ENCODE data around the gene USO1. TPM values are rescaled to one million over a fixed set of nuclear protein-coding genes. Genes with fewer than 3 reads are reported as not detected.
"Not testable (repeated sequence)": the region's sequence is repeated elsewhere in the genome, so short reads cannot be mapped to it uniquely, and the experiment has no call there.

The USO1 gene
- total RNA-seq, 6 donors from 2014 or later = 23.7 to 111 (median 54.3) TPM

GRCh38 chr4:75724867-75725724, 719 bp downstream of the USO1 start:
- WGBS, 2 donors = 1 to 2% methylated on average over 17 to 41 of the region's 50 CpGs
- Histone ChIP-seq H3K27ac (peak overlapping the region; percentile 97 to 100 (median 98)), H3K9me3 (no peaks in the 10 kb centered on the region), H3K4me3 (peak overlapping the region; percentile 79 to 98 (median 92)), H3K4me1 (peaks cover 19 to 49% (median 28%) of the 10 kb centered on the region in 4 donors), H3K36me3 (no peaks in the 10 kb centered on the region), H3K27me3 (no peaks in the 10 kb centered on the region)
- DNase-seq = peak; percentile 85 to 92
- TF ChIP-seq CTCF (IDR thresholded peaks at IDR 0.05) = no peak
- peak; percentile 44 to 79 for TF ChIP-seq POLR2AphosphoS5 (IDR thresholded peaks at IDR 0.05)
- peak in 1 of 4 donors; percentile 37 for TF ChIP-seq EP300 (IDR thresholded peaks at IDR 0.05)
- TF ChIP-seq POLR2A (IDR thresholded peaks at IDR 0.05) = peak in 1 of 4 donors; percentile 53
- ATAC-seq (ENCODE audit: low FRiP score in 2 of 2) = peak; percentile 91 to 92

- H3K36me3 ChIP-seq; DNase-seq; H3K27me3 ChIP-seq; ATAC-seq (ENCODE audit: low FRiP score in 2 of 2); H3K9me3 ChIP-seq: not testable (repeated sequence)
- Histone ChIP-seq H3K4me1 (peaks cover 19 to 57% (median 30%) of the 10 kb centered on the region in 4 donors), H3K4me3 (peak overlapping the region in 3 of 4 donors; percentile 79 to 98 (median 93)), H3K27ac (peak overlapping the region in 2 of 4 donors; percentile 97 to 99)
- 69 to 73% methylated on average over 20 of the region's 20 CpGs for WGBS, 2 donors
Observed at GRCh38 chr4:75725942-75726538, 1.7 kb downstream of the USO1 start.

GRCh38 chr4:75726577-75726976, 2.2 kb downstream of the USO1 start:
- Histone ChIP-seq H3K27ac (peak overlapping the region in 3 of 4 donors; percentile 1 to 31 (median 6)), H3K4me3 (peak overlapping the region in 1 of 4 donors; percentile 79), H3K36me3 (no peaks in the 10 kb centered on the region), H3K9me3 (no peaks in the 10 kb centered on the region), H3K4me1 (peaks cover 19 to 57% (median 30%) of the 10 kb centered on the region in 4 donors), H3K27me3 (no peaks in the 10 kb centered on the region)
- 85 to 92% methylated on average over 3 of the region's 3 CpGs for WGBS, 2 donors
- DNase-seq = no peak
- TF ChIP-seq POLR2A (IDR thresholded peaks at IDR 0.05) (no peak), CTCF (IDR thresholded peaks at IDR 0.05) (no peak), EP300 (IDR thresholded peaks at IDR 0.05) (no peak), POLR2AphosphoS5 (IDR thresholded peaks at IDR 0.05) (no peak)
- no peak for ATAC-seq (ENCODE audit: low FRiP score in 2 of 2)

GRCh38 chr4:75727073-75727472, 2.7 kb downstream of the USO1 start:
- Histone ChIP-seq H3K36me3 (no peaks in the 10 kb centered on the region), H3K9me3 (no peaks in the 10 kb centered on the region), H3K27ac (peak overlapping the region in 3 of 4 donors; percentile 1 to 31 (median 6)), H3K4me1 (peaks cover 19 to 57% (median 30%) of the 10 kb centered on the region in 4 donors), H3K27me3 (no peaks in the 10 kb centered on the region), H3K4me3 (peak overlapping the region in 2 of 4 donors; percentile 2 to 7)
- TF ChIP-seq POLR2AphosphoS5 (IDR thresholded peaks at IDR 0.05) = no peak
- peak in 1 of 4 donors; percentile 10 for TF ChIP-seq EP300 (IDR thresholded peaks at IDR 0.05)
- DNase-seq (no peak), ATAC-seq (ENCODE audit: low FRiP score in 2 of 2) (no peak)
- WGBS, 2 donors = 41 to 64% methylated on average over 1 of the region's 1 CpG

GRCh38 chr4:75729836-75730235, 5.5 kb downstream of the USO1 start:
- ATAC-seq (ENCODE audit: low FRiP score in 2 of 2) (no peak), DNase-seq (no peak)
- Histone ChIP-seq H3K4me1 (peaks cover 13 to 43% (median 21%) of the 10 kb centered on the region in 4 donors), H3K27ac (peak overlapping the region in 1 of 4 donors; percentile 52), H3K9me3 (no peaks in the 10 kb centered on the region), H3K36me3 (no peaks in the 10 kb centered on the region), H3K27me3 (no peaks in the 10 kb centered on the region), H3K4me3 (no peak overlapping the region)
- TF ChIP-seq CTCF (IDR thresholded peaks at IDR 0.05) (no peak), POLR2A (IDR thresholded peaks at IDR 0.05) (no peak), EP300 (IDR thresholded peaks at IDR 0.05) (no peak), POLR2AphosphoS5 (IDR thresholded peaks at IDR 0.05) (no peak)
- 55 to 62% methylated on average over 3 of the region's 3 CpGs for WGBS, 2 donors
